Lower lobe of right lung (tissue), 2 donors: Measurements from ENCODE around the gene CFAP410. TPM values are rescaled to one million over a fixed set of nuclear protein-coding genes. Genes with fewer than 3 reads are reported as not detected.

Experiments
- ATAC-seq, 2 donors: fragments of 200-7000 bp; cut with Tn5 transposase; one replicate each; pipeline ENCODE4 v1.9.1; 2020 to 2022; ENCODE audit warnings: mild to moderate bottlenecking in 2 of 2, moderate library complexity in 2 of 2
- DNase-seq: peaks from one replicate; pipeline ENCODE4 v3.0.0-alpha.2; 2020
- H3K27ac ChIP-seq: fragments of 200-600 bp; one replicate; pipeline ENCODE4 v1.8.0; 2022
- H3K27me3 ChIP-seq: fragments of 200-600 bp; one replicate; pipeline ENCODE4 v1.8.0; 2022; ENCODE audit warnings: low read depth
- H3K36me3 ChIP-seq: fragments of 200-600 bp; one replicate; pipeline ENCODE4 v1.8.0; 2022; ENCODE audit warnings: mild to moderate bottlenecking
- H3K4me1 ChIP-seq: fragments of 200-600 bp; one replicate; pipeline ENCODE4 v1.8.0; 2022
- H3K4me3 ChIP-seq: fragments of 200-600 bp; one replicate; pipeline ENCODE4 v1.8.0; 2022; ENCODE audit warnings: mild to moderate bottlenecking
- H3K9me3 ChIP-seq: fragments of 200-600 bp; one replicate; pipeline ENCODE4 v1.8.0; 2022
- intact Hi-C: fragments of 100-400 bp; cut with DNase I; formaldehyde crosslinking; loops from one replicate; pipeline ENCODE4 v1.11.0; 2022
- total RNA-seq: library from RNA; stranded (reverse); fragmentation: NEBNext Ultra II Directional; extraction: Animal tissue kit (Norgen Biotek cat#: 25700); gene quantifications from one replicate; pipeline ENCODE4 v1.2.1, GENCODE V29; 2021
- TF ChIP-seq, protein P1 (sequence below): fragments of 200-600 bp; IDR thresholded peaks from one replicate; pipeline ENCODE4 v1.8.0; 2022; ENCODE audit warnings: antibody characterized with exemption, mild to moderate bottlenecking
- donor health status: DM: no; HTN: yes; CAD: no; lungs with severe emphysema.

Gene CFAP410
- total RNA-seq, 1 donor from 2014 or later, result 20.3 TPM

- TF ChIP-seq, protein P1, sequence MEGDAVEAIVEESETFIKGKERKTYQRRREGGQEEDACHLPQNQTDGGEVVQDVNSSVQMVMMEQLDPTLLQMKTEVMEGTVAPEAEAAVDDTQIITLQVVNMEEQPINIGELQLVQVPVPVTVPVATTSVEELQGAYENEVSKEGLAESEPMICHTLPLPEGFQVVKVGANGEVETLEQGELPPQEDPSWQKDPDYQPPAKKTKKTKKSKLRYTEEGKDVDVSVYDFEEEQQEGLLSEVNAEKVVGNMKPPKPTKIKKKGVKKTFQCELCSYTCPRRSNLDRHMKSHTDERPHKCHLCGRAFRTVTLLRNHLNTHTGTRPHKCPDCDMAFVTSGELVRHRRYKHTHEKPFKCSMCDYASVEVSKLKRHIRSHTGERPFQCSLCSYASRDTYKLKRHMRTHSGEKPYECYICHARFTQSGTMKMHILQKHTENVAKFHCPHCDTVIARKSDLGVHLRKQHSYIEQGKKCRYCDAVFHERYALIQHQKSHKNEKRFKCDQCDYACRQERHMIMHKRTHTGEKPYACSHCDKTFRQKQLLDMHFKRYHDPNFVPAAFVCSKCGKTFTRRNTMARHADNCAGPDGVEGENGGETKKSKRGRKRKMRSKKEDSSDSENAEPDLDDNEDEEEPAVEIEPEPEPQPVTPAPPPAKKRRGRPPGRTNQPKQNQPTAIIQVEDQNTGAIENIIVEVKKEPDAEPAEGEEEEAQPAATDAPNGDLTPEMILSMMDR, result no peak
- ATAC-seq, result no peak
- peaks cover 20% of the 10 kb centered on the region for H3K4me1 ChIP-seq
These were observed 33.4 kb upstream of the CFAP410 start for GRCh38 chr21:44372616-44373015.

GRCh38 chr21:44371596-44371995 is 32.4 kb upstream of the CFAP410 start:
- peaks cover 18% of the 10 kb centered on the region for H3K27me3 ChIP-seq
- no peak overlapping the region for H3K4me3 ChIP-seq
- TF ChIP-seq, protein P1, result no peak
- no peaks in the 10 kb centered on the region for H3K36me3 ChIP-seq
- H3K9me3 ChIP-seq, result no peaks in the 10 kb centered on the region
- H3K4me1 ChIP-seq, result peaks cover 20% of the 10 kb centered on the region
- DNase-seq (no peak), ATAC-seq (no peak)
- no peak overlapping the region for H3K27ac ChIP-seq
- intact Hi-C loops, result no loop called here

More at GRCh38 chr21:44372616-44373015, 33.4 kb upstream of the CFAP410 start:
- intact Hi-C loops, result no loop called here
- no peak for DNase-seq
- peaks cover 18% of the 10 kb centered on the region for H3K27me3 ChIP-seq
- no peaks in the 10 kb centered on the region for H3K36me3 ChIP-seq
- H3K9me3 ChIP-seq, result no peaks in the 10 kb centered on the region
- H3K27ac ChIP-seq, result no peak overlapping the region
- H3K4me3 ChIP-seq, result no peak overlapping the region

- no peak overlapping the region for H3K4me3 ChIP-seq
- H3K27me3 ChIP-seq, result peaks cover 18% of the 10 kb centered on the region
- no peak overlapping the region for H3K27ac ChIP-seq
- DNase-seq, result no peak
- intact Hi-C loops, result no loop called here
- no peaks in the 10 kb centered on the region for H3K36me3 ChIP-seq
- ATAC-seq, result no peak
- H3K9me3 ChIP-seq, result no peaks in the 10 kb centered on the region
- H3K4me1 ChIP-seq, result peaks cover 20% of the 10 kb centered on the region
- TF ChIP-seq, protein P1, result no peak
These were observed 31.7 kb upstream of the CFAP410 start for GRCh38 chr21:44370786-44371410.

DNA sequence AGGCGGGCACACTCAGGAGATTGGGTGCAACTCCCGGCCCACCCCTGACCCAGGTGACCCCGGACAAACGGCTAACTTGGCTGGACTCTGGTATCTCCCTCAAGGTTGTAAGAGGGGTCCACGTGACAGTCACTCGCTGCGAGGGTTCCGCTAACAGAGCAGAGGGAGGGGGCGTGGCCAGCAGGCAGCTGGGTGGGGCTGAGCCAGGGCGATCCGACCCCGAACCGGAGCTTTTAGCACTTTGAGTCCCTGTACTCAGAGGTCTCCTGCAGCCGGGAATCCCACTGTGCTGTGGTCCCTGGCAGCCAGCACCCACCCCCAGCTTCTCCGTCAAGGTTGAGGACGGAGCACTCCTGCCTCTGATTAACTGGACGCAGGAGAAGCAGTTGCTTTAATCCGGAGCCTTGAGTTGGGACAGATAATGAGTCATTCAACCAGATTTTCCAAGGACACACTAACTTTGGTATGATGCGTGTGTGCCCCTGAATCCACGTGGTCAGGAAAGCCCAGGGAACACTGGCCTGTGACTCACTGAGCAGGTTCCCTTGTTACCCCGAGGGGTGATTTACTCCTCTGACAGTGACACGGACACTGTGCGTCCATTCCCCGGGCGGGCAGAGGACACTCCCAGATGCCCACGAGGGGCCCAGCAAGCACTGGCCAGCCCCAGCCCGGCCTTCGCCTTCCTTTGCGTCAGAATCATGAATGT is 31.0 kb upstream of the CFAP410 start:
- DNase-seq (no peak), ATAC-seq (peak; percentile 37 to 57)
- no peak overlapping the region for H3K4me3 ChIP-seq
- peaks cover 18% of the 10 kb centered on the region for H3K27me3 ChIP-seq
- peaks cover 12% of the 10 kb centered on the region for H3K4me1 ChIP-seq
- TF ChIP-seq, protein P1, result no peak
- no peaks in the 10 kb centered on the region for H3K36me3 ChIP-seq
- no peaks in the 10 kb centered on the region for H3K9me3 ChIP-seq
- intact Hi-C loops, result no loop called here
- H3K27ac ChIP-seq, result no peak overlapping the region

- Histone ChIP-seq H3K4me1 (peaks cover 7% of the 10 kb centered on the region), H3K4me3 (no peak overlapping the region), H3K27me3 (peaks cover 18% of the 10 kb centered on the region), H3K9me3 (no peaks in the 10 kb centered on the region), H3K36me3 (no peaks in the 10 kb centered on the region), H3K27ac (no peak overlapping the region)
- intact Hi-C loops, result no loop called here
- peak; percentile 27 to 45 for ATAC-seq
- TF ChIP-seq, protein P1, result no peak
- no peak for DNase-seq
These were observed 29.7 kb upstream of the CFAP410 start for GRCh38 chr21:44368711-44369446.
